K562 treated with DMSO at 1 percent for 12 hours (cell line): Measurements from ENCODE around the gene BRPF3. TPM values are rescaled to one million over a fixed set of nuclear protein-coding genes. Genes with fewer than 3 reads are reported as not detected.

Source experiments
- total RNA-seq: library from RNA; unstranded; fragments of 300-600 nt; gene quantifications from 2 replicates; pipeline ENCODE4 v1.2.3, GENCODE V29; 2022; ENCODE audit not compliant: insufficient read depth

The BRPF3 gene
- 11.2 and 32.3 TPM in 2 replicates for total RNA-seq

GRCh38 chr6:36196113-36196879, at the start of gene BRPF3:
Gene BRPF3 (plus strand): TSS chr6:36196744. CDS start chr6:36200323, 3,579 bp downstream.

GRCh38 chr6:36269834-36270705, 73.5 kb downstream of the BRPF3 start, which contains the start of gene PNPLA1:
Gene PNPLA1 (plus strand): TSS chr6:36270060. CDS start chr6:36270460, 400 bp downstream.

Other genes with a start within 250 kb of the BRPF3 start
- gene SLC26A8, start 172.1 kb upstream of the BRPF3 start, total RNA-seq = not detected in 2 replicates
- gene MAPK14, start 168.9 kb upstream of the BRPF3 start, total RNA-seq = 23.8 and 46.0 TPM in 2 replicates
- 3.0 TPM in 1 of 2 replicates, not detected in the other for gene MAPK13, start 66.2 kb upstream of the BRPF3 start, total RNA-seq
- gene PNPLA1, start 73.3 kb downstream of the BRPF3 start, total RNA-seq = 0.49 and 1.0 TPM in 2 replicates
- gene BNIP5, start 140.1 kb downstream of the BRPF3 start, total RNA-seq = not detected in 2 replicates
- not detected in 2 replicates for gene ETV7, start 190.9 kb downstream of the BRPF3 start, total RNA-seq
- gene PXT1, start 246.1 kb downstream of the BRPF3 start, total RNA-seq = not detected in 2 replicates
- gene KCTD20, start 246.3 kb downstream of the BRPF3 start, total RNA-seq = 23.6 and 66.3 TPM in 2 replicates